DOHH2 (cell line): ENCODE data around the gene CXCR5.

Source experiments
- H3F3A ChIP-seq: fragments of 200-600 bp; sonication (generic), shearing (Covaris generic); 2 replicates; pipeline ENCODE4 v1.6.0; 2016; ENCODE audit warnings: antibody characterized with exemption, mild to moderate bottlenecking; ENCODE audit not compliant: control insufficient read depth, insufficient read depth
- H3K27ac ChIP-seq: fragments of 200-600 bp; sonication (generic); 2 replicates; pipeline ENCODE4 v1.5.1; 2014; ENCODE audit warnings: low read depth, mild to moderate bottlenecking, low read length, moderate library complexity
- H3K27me3 ChIP-seq: fragments of 200-600 bp; sonication (generic); 2 replicates; pipeline ENCODE4 v1.6.1; 2014; ENCODE audit warnings: mild to moderate bottlenecking, low read length, mixed read lengths; ENCODE audit not compliant: control insufficient read depth
- H3K36me3 ChIP-seq: fragments of 200-600 bp; sonication (generic); 2 replicates; pipeline ENCODE4 v1.6.1; 2014; ENCODE audit warnings: mild to moderate bottlenecking, low read length, moderate library complexity, mixed read lengths; ENCODE audit not compliant: control insufficient read depth
- H3K4me1 ChIP-seq: fragments of 200-600 bp; sonication (generic); 2 replicates; pipeline ENCODE4 v1.6.1; 2014; ENCODE audit warnings: mild to moderate bottlenecking, low read length, mixed read lengths; ENCODE audit not compliant: control insufficient read depth
- H3K4me2 ChIP-seq: fragments of 200-600 bp; sonication (generic); 2 replicates; pipeline ENCODE4 v1.6.0; 2014; ENCODE audit warnings: mild to moderate bottlenecking, low read length, moderate library complexity
- H3K4me3 ChIP-seq: fragments of 200-600 bp; sonication (generic); 2 replicates; pipeline ENCODE4 v1.5.1; 2014; ENCODE audit warnings: mild to moderate bottlenecking, low read length, mixed read lengths
- H3K79me2 ChIP-seq: fragments of 200-600 bp; sonication (generic); 2 replicates; pipeline ENCODE4 v1.6.1; 2014; ENCODE audit warnings: mild to moderate bottlenecking, low read length, mixed read lengths; ENCODE audit not compliant: control insufficient read depth
- H3K9me2 ChIP-seq: fragments of 200-600 bp; sonication (generic); replicated peaks from 2 replicates; pipeline ENCODE4 v1.6.1; 2014; ENCODE audit warnings: mild to moderate bottlenecking, low read length, mixed read lengths; ENCODE audit not compliant: control insufficient read depth
- H3K9me3 ChIP-seq: fragments of 200-600 bp; sonication (generic); 2 replicates; pipeline ENCODE4 v1.6.1; 2014; ENCODE audit warnings: antibody characterized with exemption, low read length, mixed read lengths; ENCODE audit not compliant: control insufficient read depth, insufficient read depth
- H4K20me1 ChIP-seq: fragments of 200-600 bp; sonication (generic); 2 replicates; pipeline ENCODE4 v1.6.0; 2014; ENCODE audit warnings: low read depth, mild to moderate bottlenecking, antibody characterized with exemption, low read length, moderate library complexity; ENCODE audit not compliant: control insufficient read depth, insufficient read depth
- EZH2phosphoT487 ChIP-seq: fragments of 200-600 bp; sonication (generic); IDR thresholded peaks from 2 replicates; pipeline ENCODE4 v1.6.1; 2017; ENCODE audit warnings: borderline replicate concordance, mild to moderate bottlenecking, antibody characterized with exemption, low read length, moderate library complexity, mixed read lengths
- TF ChIP-seq, protein P1 (sequence below): fragments of 200-600 bp; sonication (generic); IDR thresholded peaks from one replicate; pipeline ENCODE4 v1.5.1; 2014; ENCODE audit warnings: antibody characterized with exemption, mild to moderate bottlenecking, low read depth, low read length; ENCODE audit not compliant: poor library complexity, severe bottlenecking

The CXCR5 gene

DNA sequence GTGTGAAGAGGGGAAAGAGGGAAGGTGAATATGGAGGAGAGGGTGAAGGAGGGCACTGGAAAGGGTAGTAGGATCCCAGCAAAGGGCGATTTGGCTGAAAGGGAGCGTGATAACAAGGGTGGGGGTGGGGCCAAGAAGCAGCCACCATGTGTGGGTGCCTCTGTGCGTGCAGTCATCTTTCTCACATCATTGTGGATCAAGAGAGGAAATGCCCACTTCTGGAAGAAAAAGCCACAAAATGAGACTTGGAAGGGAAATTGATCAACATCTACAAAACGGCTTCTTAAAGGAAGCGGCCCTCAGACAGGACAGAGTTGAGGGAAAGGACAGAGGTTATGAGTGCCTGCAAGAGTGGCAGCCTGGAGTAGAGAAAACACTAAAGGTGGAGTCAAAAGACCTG lies 1.2 kb upstream of the CXCR5 start:
- Histone ChIP-seq H3K9me3 (no peaks in the 10 kb centered on the region), H3K79me2 (peaks cover 51% of the 10 kb centered on the region), H3K4me2 (peak overlapping the region; percentile 99), H3K27me3 (no peaks in the 10 kb centered on the region), H3F3A (peaks cover 35% of the 10 kb centered on the region), H3K27ac (peak overlapping the region; percentile 99), H3K4me3 (peak overlapping the region; percentile 97), H3K9me2 (no peaks in the 10 kb centered on the region), H3K4me1 (peaks cover 68% of the 10 kb centered on the region), H3K36me3 (peaks cover 37% of the 10 kb centered on the region), H4K20me1 (peaks cover 18% of the 10 kb centered on the region; the same call in 1 of the 2 replicates)
- TF ChIP-seq EZH2phosphoT487 = no peak
- TF ChIP-seq, protein P1, sequence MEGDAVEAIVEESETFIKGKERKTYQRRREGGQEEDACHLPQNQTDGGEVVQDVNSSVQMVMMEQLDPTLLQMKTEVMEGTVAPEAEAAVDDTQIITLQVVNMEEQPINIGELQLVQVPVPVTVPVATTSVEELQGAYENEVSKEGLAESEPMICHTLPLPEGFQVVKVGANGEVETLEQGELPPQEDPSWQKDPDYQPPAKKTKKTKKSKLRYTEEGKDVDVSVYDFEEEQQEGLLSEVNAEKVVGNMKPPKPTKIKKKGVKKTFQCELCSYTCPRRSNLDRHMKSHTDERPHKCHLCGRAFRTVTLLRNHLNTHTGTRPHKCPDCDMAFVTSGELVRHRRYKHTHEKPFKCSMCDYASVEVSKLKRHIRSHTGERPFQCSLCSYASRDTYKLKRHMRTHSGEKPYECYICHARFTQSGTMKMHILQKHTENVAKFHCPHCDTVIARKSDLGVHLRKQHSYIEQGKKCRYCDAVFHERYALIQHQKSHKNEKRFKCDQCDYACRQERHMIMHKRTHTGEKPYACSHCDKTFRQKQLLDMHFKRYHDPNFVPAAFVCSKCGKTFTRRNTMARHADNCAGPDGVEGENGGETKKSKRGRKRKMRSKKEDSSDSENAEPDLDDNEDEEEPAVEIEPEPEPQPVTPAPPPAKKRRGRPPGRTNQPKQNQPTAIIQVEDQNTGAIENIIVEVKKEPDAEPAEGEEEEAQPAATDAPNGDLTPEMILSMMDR = no peak

DNA sequence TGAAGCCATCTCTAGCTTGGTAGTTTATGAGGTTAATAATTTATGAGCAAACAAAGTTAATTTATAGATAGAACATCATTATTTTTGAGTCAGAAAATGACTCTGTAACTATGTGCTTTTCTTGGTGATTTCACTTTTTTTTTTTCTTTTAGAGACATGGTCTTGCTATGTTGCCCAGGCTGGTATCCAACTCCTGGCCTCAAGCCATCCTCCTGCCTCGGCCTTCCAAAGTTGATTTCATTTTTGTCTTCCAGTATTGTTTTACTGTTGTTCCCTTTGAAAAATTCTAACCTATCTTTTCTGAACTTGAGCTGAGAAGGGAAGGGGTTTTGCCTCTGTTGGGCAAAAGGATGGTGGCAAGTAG lies 706 bp upstream of the CXCR5 start:
- H3K4me1 ChIP-seq = peaks cover 68% of the 10 kb centered on the region
- peaks cover 20% of the 10 kb centered on the region; the same call in 1 of the 2 replicates for H4K20me1 ChIP-seq
- H3K79me2 ChIP-seq = peaks cover 56% of the 10 kb centered on the region
- H3K9me2 ChIP-seq = no peaks in the 10 kb centered on the region
- no peaks in the 10 kb centered on the region for H3K27me3 ChIP-seq
- H3K36me3 ChIP-seq = peaks cover 42% of the 10 kb centered on the region
- H3K4me3 ChIP-seq = peak overlapping the region; percentile 97
- no peaks in the 10 kb centered on the region for H3K9me3 ChIP-seq
- peak overlapping the region; percentile 99 for H3K4me2 ChIP-seq
- H3K27ac ChIP-seq = peak overlapping the region; percentile 99
- peaks cover 33% of the 10 kb centered on the region for H3F3A ChIP-seq
- TF ChIP-seq EZH2phosphoT487 = no peak
- TF ChIP-seq, protein P1 = peak; percentile 34

DNA sequence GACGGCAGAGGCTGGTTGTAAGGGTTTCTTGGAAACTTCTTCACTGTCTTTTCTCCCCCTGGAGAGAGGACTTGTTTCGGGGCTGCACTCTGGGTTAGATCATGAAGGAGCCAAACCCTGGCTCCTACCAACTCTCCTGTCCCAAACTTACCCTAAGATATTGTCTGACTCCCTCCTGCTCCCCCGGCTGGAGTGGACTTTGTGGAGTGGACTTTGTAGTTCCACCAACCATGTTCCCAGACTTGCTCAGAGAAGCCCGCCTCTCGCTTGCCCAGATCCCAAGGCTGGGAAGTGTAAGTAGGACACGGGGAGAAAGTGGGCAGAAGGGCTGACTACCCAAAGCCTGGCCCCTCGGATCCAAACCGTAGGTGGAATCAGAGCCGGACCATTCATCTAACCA lies 1.2 kb downstream of the CXCR5 start:
- no peaks in the 10 kb centered on the region for H3K9me3 ChIP-seq
- peaks cover 23% of the 10 kb centered on the region; the same call in 1 of the 2 replicates for H4K20me1 ChIP-seq
- peak overlapping the region; percentile 99 for H3K4me2 ChIP-seq
- no peak for TF ChIP-seq EZH2phosphoT487
- TF ChIP-seq, protein P1 = no peak
- H3K27me3 ChIP-seq = no peaks in the 10 kb centered on the region
- H3F3A ChIP-seq = peaks cover 45% of the 10 kb centered on the region
- H3K36me3 ChIP-seq = peaks cover 61% of the 10 kb centered on the region
- H3K27ac ChIP-seq = peak overlapping the region; percentile 99
- H3K4me3 ChIP-seq = peak overlapping the region; percentile 97
- peaks cover 71% of the 10 kb centered on the region for H3K4me1 ChIP-seq
- H3K79me2 ChIP-seq = peaks cover 75% of the 10 kb centered on the region
- no peaks in the 10 kb centered on the region for H3K9me2 ChIP-seq
